HepG2 (cell line): ENCODE data around the gene EXOC6B. TPM values are rescaled to one million over a fixed set of nuclear protein-coding genes. Genes with fewer than 3 reads are reported as not detected.

Experiments used
- ARNTL ChIP-seq: sonication (generic); formaldehyde crosslinking; IDR thresholded peaks from 2 replicates; pipeline ENCODE4 v1.4.0; 2020; ENCODE audit warnings: mild to moderate bottlenecking, missing genetic modification reagents
- CBX2 ChIP-seq, 2 experiments: fragments of 200-600 bp in 1 of 2; sonication (generic); formaldehyde crosslinking in 1 of 2; IDR thresholded peaks; 2 replicates each; pipeline versions ENCODE4 v1.7.0 to v1.8.1; 2018 to 2022; ENCODE audit warnings: low read depth in 2 of 2, low read length in 1 of 2, mild to moderate bottlenecking in 1 of 2, missing genetic modification reagents in 1 of 2
- EED ChIP-seq: sonication (generic); formaldehyde crosslinking; IDR thresholded peaks from 2 replicates; pipeline ENCODE4 v1.5.0; 2020; ENCODE audit warnings: mild to moderate bottlenecking, missing genetic modification reagents
- HMGXB4 ChIP-seq, 2 experiments: sonication (generic) in 1 of 2; formaldehyde crosslinking in 1 of 2; IDR thresholded peaks; 2 replicates each; pipeline versions ENCODE4 v1.4.0 to v1.6.1; 2018 to 2020; ENCODE audit warnings: missing genetic modification reagents in 2 of 2, borderline replicate concordance in 1 of 2, low read depth in 1 of 2, mild to moderate bottlenecking in 1 of 2, missing biosample characterization in 1 of 2
- HNRNPH1 ChIP-seq: fragments of 200-400 bp; formaldehyde crosslinking; optimal IDR thresholded peaks from 2 replicates; pipeline ENCODE3; 2017; ENCODE audit warnings: mild to moderate bottlenecking, low read depth, low read length
- HOXA3 ChIP-seq: sonication (generic); formaldehyde crosslinking; IDR thresholded peaks from 2 replicates; pipeline ENCODE4 v1.5.0; 2020; ENCODE audit warnings: missing genetic modification reagents
- KDM1A ChIP-seq: IDR thresholded peaks from 2 replicates; pipeline ENCODE4 v1.6.1; 2016; ENCODE audit warnings: missing compliant biosample characterization
- KDM2A ChIP-seq: sonication (generic); formaldehyde crosslinking; IDR thresholded peaks from 2 replicates; pipeline ENCODE4 v1.4.0; 2020; ENCODE audit warnings: low read depth, missing genetic modification reagents, borderline replicate concordance
- KLF16 ChIP-seq, 2 experiments: sonication (generic) in 1 of 2; formaldehyde crosslinking in 1 of 2; IDR thresholded peaks; 2 replicates each; pipeline versions ENCODE4 v1.6.1 to v1.8.0; 2016 to 2023; ENCODE audit warnings: missing genetic modification reagents in 2 of 2, missing compliant biosample characterization in 1 of 2
- MAZ ChIP-seq, 2 experiments: sonication (generic) in 1 of 2; formaldehyde crosslinking in 1 of 2; IDR thresholded peaks; 2 replicates each; pipeline versions ENCODE4 v1.5.0 to v1.6.1; 2012 to 2020; ENCODE audit warnings: low read depth in 2 of 2, mild to moderate bottlenecking in 2 of 2, borderline replicate concordance in 1 of 2, improper control_type of control experiment in 1 of 2, low read length in 1 of 2, missing genetic modification reagents in 1 of 2, moderate library complexity in 1 of 2
- MED13 ChIP-seq: sonication (generic); formaldehyde crosslinking; IDR thresholded peaks from 2 replicates; pipeline ENCODE4 v1.5.0; 2020; ENCODE audit warnings: missing genetic modification reagents
- MLX ChIP-seq: IDR thresholded peaks from 2 replicates; pipeline ENCODE4 v1.6.1; 2016
- SAFB2 ChIP-seq: sonication (generic); formaldehyde crosslinking; IDR thresholded peaks from 2 replicates; pipeline ENCODE4 v1.5.1; 2020; ENCODE audit warnings: missing genetic modification reagents, low read depth, mild to moderate bottlenecking, borderline replicate concordance
- ZFP36L2 ChIP-seq: sonication (generic); formaldehyde crosslinking; IDR thresholded peaks from 2 replicates; pipeline ENCODE4 v1.4.0; 2020; ENCODE audit warnings: missing genetic modification reagents
- ZFP91 ChIP-seq: sonication (generic); formaldehyde crosslinking; IDR thresholded peaks from 2 replicates; pipeline ENCODE4 v1.9.0; 2022; ENCODE audit warnings: missing genetic modification reagents, mild to moderate bottlenecking, borderline replicate concordance
- ZFYVE20 ChIP-seq: sonication (generic); formaldehyde crosslinking; IDR thresholded peaks from 2 replicates; pipeline ENCODE4 v1.8.0; 2023; ENCODE audit warnings: low read depth, mild to moderate bottlenecking, moderate library complexity, missing genetic modification reagents, borderline replicate concordance
- ZNF605 ChIP-seq: sonication (generic); formaldehyde crosslinking; IDR thresholded peaks from 2 replicates; pipeline ENCODE4 v1.8.0; 2022; ENCODE audit warnings: mild to moderate bottlenecking, missing genetic modification reagents
- polyA plus RNA-seq, 8 experiments: library from polyadenylated mRNA; depleted of rRNA in 3 of 8; stranded (reverse) in 7 of 8; unstranded in 1 of 8; fragments of >200 nt; fragmentation: Illumina TruSeq in 4 of 8; extraction: Trizol in 4 of 8; gene quantifications; 2 replicates each; pipeline versions ENCODE4 v1.2.1 to v1.2.3, GENCODE V29; 2011 to 2016; ENCODE audit warnings: low read depth in 4 of 8, missing spikeins in 1 of 8, mixed read lengths in 1 of 8; ENCODE audit not compliant: insufficient read depth in 1 of 8
- total RNA-seq, 5 experiments: library from RNA; depleted of rRNA; stranded (reverse); fragments of >200 nt; fragmentation: Illumina TruSeq; extraction: Trizol; gene quantifications; 2 replicates each; pipeline ENCODE4 v1.2.3, GENCODE V29; 2016; ENCODE audit warnings: low read depth in 1 of 5
- TF ChIP-seq, protein P1 (sequence below): sonication (generic); formaldehyde crosslinking; IDR thresholded peaks from 2 replicates; pipeline ENCODE4 v1.4.0; 2020; ENCODE audit warnings: missing genetic modification reagents
- TF ChIP-seq, protein P2 (sequence below): sonication (generic); formaldehyde crosslinking; IDR thresholded peaks from 2 replicates; pipeline ENCODE4 v1.5.0; 2020; ENCODE audit warnings: missing genetic modification reagents

The EXOC6B gene
- total and polyA plus RNA-seq, 2 of the 13 experiments (the other 11 are each of a cell fraction or from before 2014, with no cell fraction given) = 9.1 to 15.9 TPM

GRCh38 chr2:72149556-72150156 lies 676.2 kb downstream of the EXOC6B start (continued):
- TF ChIP-seq ZFP91 (peak; percentile 56; the same call in 1 of the 2 replicates), HMGXB4 (CRISPR knock-in tag; IDR thresholded peaks at IDR 0.05; ENCODE audit: borderline replicate concordance in 1 of 2, low read depth in 1 of 2) (no peak), KLF16 (CRISPR knock-in tag; IDR thresholded peaks at IDR 0.05) (no peak), MED13 (no peak), EED (CRISPR knock-in tag) (peak; percentile 57; the same call in 1 of the 2 replicates), MAZ (IDR thresholded peaks at IDR 0.05; ENCODE audit: borderline replicate concordance, low read depth, low read length) (no peak), MAZ (CRISPR knock-in tag; IDR thresholded peaks at IDR 0.05; ENCODE audit: low read depth) (0 out of 2 replicates have a peak, but pooled peaks have one; percentile 4), ARNTL (CRISPR knock-in tag) (no peak), CBX2 (IDR thresholded peaks at IDR 0.05; ENCODE audit: low read depth, low read length) (no peak; the same call in 1 of the 2 replicates), CBX2 (CRISPR knock-in tag; IDR thresholded peaks at IDR 0.05; ENCODE audit: low read depth) (peak; percentile 49; the same call in 1 of the 2 replicates), HOXA3 (peak; percentile 15; the same call in 1 of the 2 replicates), ZFP36L2 (no peak), KDM1A (CRISPR knock-in tag) (no peak), KDM2A (no peak; the same call in 1 of the 2 replicates), HNRNPH1 (no peak), MLX (no peak), ZNF605 (CRISPR knock-in tag) (peak; percentile 3; the same call in 1 of the 2 replicates), ZFYVE20 (CRISPR knock-in tag) (no peak), SAFB2 (CRISPR knock-in tag) (no peak)
- TF ChIP-seq, protein P1, sequence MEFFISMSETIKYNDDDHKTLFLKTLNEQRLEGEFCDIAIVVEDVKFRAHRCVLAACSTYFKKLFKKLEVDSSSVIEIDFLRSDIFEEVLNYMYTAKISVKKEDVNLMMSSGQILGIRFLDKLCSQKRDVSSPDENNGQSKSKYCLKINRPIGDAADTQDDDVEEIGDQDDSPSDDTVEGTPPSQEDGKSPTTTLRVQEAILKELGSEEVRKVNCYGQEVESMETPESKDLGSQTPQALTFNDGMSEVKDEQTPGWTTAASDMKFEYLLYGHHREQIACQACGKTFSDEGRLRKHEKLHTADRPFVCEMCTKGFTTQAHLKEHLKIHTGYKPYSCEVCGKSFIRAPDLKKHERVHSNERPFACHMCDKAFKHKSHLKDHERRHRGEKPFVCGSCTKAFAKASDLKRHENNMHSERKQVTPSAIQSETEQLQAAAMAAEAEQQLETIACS (CRISPR knock-in tag) = 0 out of 2 replicates have a peak, but pooled peaks have one; percentile 12
- TF ChIP-seq, protein P2, sequence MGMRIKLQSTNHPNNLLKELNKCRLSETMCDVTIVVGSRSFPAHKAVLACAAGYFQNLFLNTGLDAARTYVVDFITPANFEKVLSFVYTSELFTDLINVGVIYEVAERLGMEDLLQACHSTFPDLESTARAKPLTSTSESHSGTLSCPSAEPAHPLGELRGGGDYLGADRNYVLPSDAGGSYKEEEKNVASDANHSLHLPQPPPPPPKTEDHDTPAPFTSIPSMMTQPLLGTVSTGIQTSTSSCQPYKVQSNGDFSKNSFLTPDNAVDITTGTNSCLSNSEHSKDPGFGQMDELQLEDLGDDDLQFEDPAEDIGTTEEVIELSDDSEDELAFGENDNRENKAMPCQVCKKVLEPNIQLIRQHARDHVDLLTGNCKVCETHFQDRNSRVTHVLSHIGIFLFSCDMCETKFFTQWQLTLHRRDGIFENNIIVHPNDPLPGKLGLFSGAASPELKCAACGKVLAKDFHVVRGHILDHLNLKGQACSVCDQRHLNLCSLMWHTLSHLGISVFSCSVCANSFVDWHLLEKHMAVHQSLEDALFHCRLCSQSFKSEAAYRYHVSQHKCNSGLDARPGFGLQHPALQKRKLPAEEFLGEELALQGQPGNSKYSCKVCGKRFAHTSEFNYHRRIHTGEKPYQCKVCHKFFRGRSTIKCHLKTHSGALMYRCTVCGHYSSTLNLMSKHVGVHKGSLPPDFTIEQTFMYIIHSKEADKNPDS = no peak
